IPS-15b (cell line): Measurements from ENCODE around the gene ARAP2.

Experiments
- H3K27me3 ChIP-seq: one replicate; pipeline ENCODE4 v1.6.1; 2013; ENCODE audit warnings: low read length; ENCODE audit not compliant: control insufficient read depth, insufficient read depth
- H3K36me3 ChIP-seq: one replicate; pipeline ENCODE4 v1.6.1; 2013; ENCODE audit warnings: low read length; ENCODE audit not compliant: control insufficient read depth, insufficient read depth
- H3K4me1 ChIP-seq: one replicate; pipeline ENCODE4 v1.6.1; 2013; ENCODE audit warnings: mild to moderate bottlenecking, low read length; ENCODE audit not compliant: control insufficient read depth, insufficient read depth
- H3K4me3 ChIP-seq: one replicate; pipeline ENCODE4 v1.5.1; 2013; ENCODE audit warnings: low read depth, low read length
- H3K9ac ChIP-seq: one replicate; pipeline ENCODE4 v1.6.1; 2013; ENCODE audit warnings: low read depth, mild to moderate bottlenecking, low read length
- H3K9me3 ChIP-seq: one replicate; pipeline ENCODE4 v1.6.1; 2013; ENCODE audit warnings: mild to moderate bottlenecking, low read length; ENCODE audit not compliant: control insufficient read depth, insufficient read depth

The ARAP2 gene

GRCh38 chr4:36278789-36279188 is 34.5 kb upstream of the ARAP2 start:
- H3K4me1 ChIP-seq = no peaks in the 10 kb centered on the region
- H3K36me3 ChIP-seq = no peaks in the 10 kb centered on the region
- no peak overlapping the region for H3K9ac ChIP-seq
- H3K4me3 ChIP-seq = no peak overlapping the region
- no peaks in the 10 kb centered on the region for H3K9me3 ChIP-seq
- H3K27me3 ChIP-seq = no peaks in the 10 kb centered on the region

- H3K4me1 ChIP-seq = no peaks in the 10 kb centered on the region
- H3K9me3 ChIP-seq = no peaks in the 10 kb centered on the region
- no peaks in the 10 kb centered on the region for H3K36me3 ChIP-seq
- H3K9ac ChIP-seq = no peak overlapping the region
- no peaks in the 10 kb centered on the region for H3K27me3 ChIP-seq
- H3K4me3 ChIP-seq = no peak overlapping the region
Observed at GRCh38 chr4:36277533-36277932, 33.2 kb upstream of the ARAP2 start.

- H3K27me3 ChIP-seq = no peaks in the 10 kb centered on the region
Observed at GRCh38 chr4:36274158-36274557, 29.8 kb upstream of the ARAP2 start.

GRCh38 chr4:36273276-36273675 is 29.0 kb upstream of the ARAP2 start:
- Histone ChIP-seq H3K4me1 (no peaks in the 10 kb centered on the region), H3K9ac (no peak overlapping the region), H3K27me3 (no peaks in the 10 kb centered on the region), H3K4me3 (no peak overlapping the region), H3K9me3 (no peaks in the 10 kb centered on the region), H3K36me3 (no peaks in the 10 kb centered on the region)

More at GRCh38 chr4:36274158-36274557, 29.8 kb upstream of the ARAP2 start:
- Histone ChIP-seq H3K9me3 (no peaks in the 10 kb centered on the region), H3K36me3 (no peaks in the 10 kb centered on the region), H3K4me1 (no peaks in the 10 kb centered on the region), H3K4me3 (no peak overlapping the region), H3K9ac (no peak overlapping the region)

GRCh38 chr4:36269533-36270173 is 25.3 kb upstream of the ARAP2 start:
- H3K36me3 ChIP-seq = no peaks in the 10 kb centered on the region
- H3K9ac ChIP-seq = no peak overlapping the region
- no peaks in the 10 kb centered on the region for H3K4me1 ChIP-seq
- H3K27me3 ChIP-seq = no peaks in the 10 kb centered on the region
- H3K4me3 ChIP-seq = no peak overlapping the region
- no peaks in the 10 kb centered on the region for H3K9me3 ChIP-seq

GRCh38 chr4:36269101-36269500 is 24.8 kb upstream of the ARAP2 start:
- no peaks in the 10 kb centered on the region for H3K36me3 ChIP-seq
- H3K9ac ChIP-seq = no peak overlapping the region
- no peak overlapping the region for H3K4me3 ChIP-seq
- no peaks in the 10 kb centered on the region for H3K9me3 ChIP-seq
- H3K27me3 ChIP-seq = no peaks in the 10 kb centered on the region
- H3K4me1 ChIP-seq = no peaks in the 10 kb centered on the region

GRCh38 chr4:36267486-36268268 is 23.4 kb upstream of the ARAP2 start:
- Histone ChIP-seq H3K4me1 (no peaks in the 10 kb centered on the region), H3K36me3 (no peaks in the 10 kb centered on the region), H3K9me3 (no peaks in the 10 kb centered on the region), H3K27me3 (no peaks in the 10 kb centered on the region), H3K9ac (no peak overlapping the region), H3K4me3 (no peak overlapping the region)

- Histone ChIP-seq H3K9me3 (no peaks in the 10 kb centered on the region), H3K4me1 (no peaks in the 10 kb centered on the region), H3K27me3 (no peaks in the 10 kb centered on the region), H3K9ac (no peak overlapping the region), H3K4me3 (no peak overlapping the region), H3K36me3 (no peaks in the 10 kb centered on the region)
Observed at GRCh38 chr4:36264207-36264826, 20.0 kb upstream of the ARAP2 start.

- H3K9me3 ChIP-seq = no peaks in the 10 kb centered on the region
- no peaks in the 10 kb centered on the region for H3K36me3 ChIP-seq
- H3K4me1 ChIP-seq = no peaks in the 10 kb centered on the region
- H3K9ac ChIP-seq = no peak overlapping the region
- no peaks in the 10 kb centered on the region for H3K27me3 ChIP-seq
- no peak overlapping the region for H3K4me3 ChIP-seq
Observed at GRCh38 chr4:36260731-36261130, 16.4 kb upstream of the ARAP2 start.

- Histone ChIP-seq H3K9ac (no peak overlapping the region), H3K27me3 (no peaks in the 10 kb centered on the region), H3K9me3 (no peaks in the 10 kb centered on the region), H3K4me1 (no peaks in the 10 kb centered on the region), H3K36me3 (no peaks in the 10 kb centered on the region), H3K4me3 (no peak overlapping the region)
Observed at GRCh38 chr4:36256398-36256891, 12.1 kb upstream of the ARAP2 start.

- Histone ChIP-seq H3K4me3 (no peak overlapping the region), H3K36me3 (no peaks in the 10 kb centered on the region), H3K9me3 (no peaks in the 10 kb centered on the region), H3K4me1 (no peaks in the 10 kb centered on the region), H3K27me3 (no peaks in the 10 kb centered on the region), H3K9ac (no peak overlapping the region)
Observed at GRCh38 chr4:36255577-36255976, 11.3 kb upstream of the ARAP2 start.

GRCh38 chr4:36254371-36254770 is 10.1 kb upstream of the ARAP2 start:
- H3K9me3 ChIP-seq = no peaks in the 10 kb centered on the region
- H3K9ac ChIP-seq = no peak overlapping the region
- no peaks in the 10 kb centered on the region for H3K4me1 ChIP-seq
- H3K36me3 ChIP-seq = no peaks in the 10 kb centered on the region
- H3K27me3 ChIP-seq = no peaks in the 10 kb centered on the region
- no peak overlapping the region for H3K4me3 ChIP-seq
